ENCODE data around the gene KLRC2.

DNA sequence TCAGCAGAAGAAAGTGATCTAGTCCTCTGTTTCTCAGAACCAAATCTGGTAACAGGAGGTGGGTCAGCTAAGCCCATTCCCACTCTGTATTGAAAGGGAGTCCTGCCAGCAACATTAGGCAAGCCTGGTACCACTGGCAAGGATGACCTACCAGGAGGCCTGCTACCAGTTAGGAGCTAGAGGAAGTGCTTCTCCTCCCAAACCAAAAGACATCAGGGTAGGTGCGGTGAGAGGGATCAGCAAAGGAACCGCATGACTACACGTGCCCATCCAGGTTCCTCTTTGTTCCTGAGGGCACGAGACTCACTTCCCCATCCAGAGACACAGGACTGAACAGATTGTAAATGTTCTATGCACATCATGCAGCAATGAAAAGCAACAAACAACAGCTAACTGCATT lies 29.1 kb downstream of the KLRC2 start:
- TF ChIP-seq, protein P1, sequence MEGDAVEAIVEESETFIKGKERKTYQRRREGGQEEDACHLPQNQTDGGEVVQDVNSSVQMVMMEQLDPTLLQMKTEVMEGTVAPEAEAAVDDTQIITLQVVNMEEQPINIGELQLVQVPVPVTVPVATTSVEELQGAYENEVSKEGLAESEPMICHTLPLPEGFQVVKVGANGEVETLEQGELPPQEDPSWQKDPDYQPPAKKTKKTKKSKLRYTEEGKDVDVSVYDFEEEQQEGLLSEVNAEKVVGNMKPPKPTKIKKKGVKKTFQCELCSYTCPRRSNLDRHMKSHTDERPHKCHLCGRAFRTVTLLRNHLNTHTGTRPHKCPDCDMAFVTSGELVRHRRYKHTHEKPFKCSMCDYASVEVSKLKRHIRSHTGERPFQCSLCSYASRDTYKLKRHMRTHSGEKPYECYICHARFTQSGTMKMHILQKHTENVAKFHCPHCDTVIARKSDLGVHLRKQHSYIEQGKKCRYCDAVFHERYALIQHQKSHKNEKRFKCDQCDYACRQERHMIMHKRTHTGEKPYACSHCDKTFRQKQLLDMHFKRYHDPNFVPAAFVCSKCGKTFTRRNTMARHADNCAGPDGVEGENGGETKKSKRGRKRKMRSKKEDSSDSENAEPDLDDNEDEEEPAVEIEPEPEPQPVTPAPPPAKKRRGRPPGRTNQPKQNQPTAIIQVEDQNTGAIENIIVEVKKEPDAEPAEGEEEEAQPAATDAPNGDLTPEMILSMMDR (conservative IDR thresholded peaks at IDR 0.05; ENCODE audit: low read depth, low read length): no peak
- TF ChIP-seq EZH2 (IDR thresholded peaks at IDR 0.05; ENCODE audit: borderline replicate concordance, low read depth, low read length, poor library complexity, severe bottlenecking): no peak
